GM12801 (cell line): Measurements from ENCODE around the gene HOOK1.

Source experiments
- TF ChIP-seq, protein P1 (sequence below): IDR thresholded peaks from one replicate; pipeline ENCODE4 v1.5.1; 2011; ENCODE audit warnings: control low read depth; ENCODE audit not compliant: insufficient read length; ENCODE audit errors: extremely low read depth

Gene HOOK1

DNA sequence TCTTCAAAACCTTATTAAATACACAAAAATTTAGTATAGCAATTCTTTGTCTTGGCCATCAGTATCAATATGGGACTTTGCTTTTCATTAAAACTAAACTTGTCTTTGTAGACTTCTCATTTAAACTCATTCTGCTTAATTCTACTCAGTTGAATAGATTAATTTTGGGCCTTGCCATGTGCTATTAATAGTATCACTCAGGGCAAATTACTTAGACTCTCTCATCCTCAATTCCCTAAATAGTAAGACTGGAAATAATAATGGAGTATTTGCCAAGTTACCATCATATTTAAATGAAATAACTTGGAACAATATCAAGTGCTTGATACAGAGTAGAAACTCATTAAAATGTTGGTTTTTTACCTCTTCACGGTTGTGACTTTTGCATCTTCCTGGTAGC is 13.4 kb downstream of the HOOK1 start:
- TF ChIP-seq, protein P1, sequence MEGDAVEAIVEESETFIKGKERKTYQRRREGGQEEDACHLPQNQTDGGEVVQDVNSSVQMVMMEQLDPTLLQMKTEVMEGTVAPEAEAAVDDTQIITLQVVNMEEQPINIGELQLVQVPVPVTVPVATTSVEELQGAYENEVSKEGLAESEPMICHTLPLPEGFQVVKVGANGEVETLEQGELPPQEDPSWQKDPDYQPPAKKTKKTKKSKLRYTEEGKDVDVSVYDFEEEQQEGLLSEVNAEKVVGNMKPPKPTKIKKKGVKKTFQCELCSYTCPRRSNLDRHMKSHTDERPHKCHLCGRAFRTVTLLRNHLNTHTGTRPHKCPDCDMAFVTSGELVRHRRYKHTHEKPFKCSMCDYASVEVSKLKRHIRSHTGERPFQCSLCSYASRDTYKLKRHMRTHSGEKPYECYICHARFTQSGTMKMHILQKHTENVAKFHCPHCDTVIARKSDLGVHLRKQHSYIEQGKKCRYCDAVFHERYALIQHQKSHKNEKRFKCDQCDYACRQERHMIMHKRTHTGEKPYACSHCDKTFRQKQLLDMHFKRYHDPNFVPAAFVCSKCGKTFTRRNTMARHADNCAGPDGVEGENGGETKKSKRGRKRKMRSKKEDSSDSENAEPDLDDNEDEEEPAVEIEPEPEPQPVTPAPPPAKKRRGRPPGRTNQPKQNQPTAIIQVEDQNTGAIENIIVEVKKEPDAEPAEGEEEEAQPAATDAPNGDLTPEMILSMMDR, result no peak

- TF ChIP-seq, protein P1, result no peak
Observed at GRCh38 chr1:59831529-59831928, 16.8 kb downstream of the HOOK1 start.

- TF ChIP-seq, protein P1, result no peak
Observed at GRCh38 chr1:59833022-59833421, 18.3 kb downstream of the HOOK1 start.

- TF ChIP-seq, protein P1, result no peak
Observed at GRCh38 chr1:59833991-59834390, 19.2 kb downstream of the HOOK1 start.

DNA sequence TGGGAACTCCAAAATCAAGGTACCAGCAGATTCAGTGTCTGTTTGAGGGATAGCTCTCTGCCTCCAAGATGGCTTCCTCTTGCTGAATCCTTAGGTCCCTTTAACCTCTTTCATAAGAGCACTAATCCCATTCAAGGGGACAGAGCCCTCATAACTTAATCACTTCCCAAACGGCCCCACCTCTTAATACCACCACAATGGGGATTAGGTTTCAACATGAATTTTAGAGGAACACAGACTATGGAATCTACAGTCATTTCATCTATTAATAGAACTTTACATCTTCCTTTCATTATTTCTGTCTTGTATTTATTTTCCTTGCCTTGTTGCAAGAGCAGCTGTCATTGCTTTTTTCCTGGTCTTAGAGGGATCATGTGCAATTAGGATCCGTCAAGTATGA is 30.3 kb downstream of the HOOK1 start:
- TF ChIP-seq, protein P1, result no peak

GRCh38 chr1:59846209-59846894 is 31.6 kb downstream of the HOOK1 start:
- TF ChIP-seq, protein P1, result no peak

DNA sequence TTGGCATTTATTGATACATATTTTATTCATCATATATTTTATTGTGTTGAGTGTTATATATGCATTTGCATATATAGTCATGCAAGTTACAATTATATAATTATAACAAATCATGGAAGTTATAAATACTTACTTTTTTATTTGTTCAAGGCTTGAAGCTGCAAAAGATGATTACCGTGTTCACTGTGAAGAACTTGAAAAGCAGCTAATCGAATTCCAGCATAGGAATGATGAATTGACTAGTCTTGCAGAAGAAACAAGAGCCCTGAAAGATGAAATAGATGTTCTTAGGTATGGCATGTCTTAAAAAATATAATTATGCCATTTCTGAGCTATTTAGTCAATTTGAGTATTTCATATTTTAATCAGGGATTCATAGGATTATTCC is 32.1 kb downstream of the HOOK1 start:
- TF ChIP-seq, protein P1, result no peak
